Subcutaneous abdominal adipose tissue (tissue), 5 donors: ENCODE measurements around the gene DCDC2B.
"Not testable (repeated sequence)": the region's sequence is repeated elsewhere in the genome, so short reads cannot be mapped to it uniquely, and the experiment has no call there.

Experiments
- H3K27ac ChIP-seq: one replicate; pipeline ENCODE4 v1.7.0; 2013; ENCODE audit warnings: low read depth, mild to moderate bottlenecking, inconsistent platforms, low read length, moderate library complexity
- H3K27me3 ChIP-seq, 5 donors: one replicate each; pipeline ENCODE4 v1.7.0; 2013; ENCODE audit warnings: low read length in 5 of 5, inconsistent platforms in 1 of 5; ENCODE audit not compliant: control insufficient read depth in 5 of 5, insufficient read depth in 4 of 5
- H3K36me3 ChIP-seq, 5 donors: one replicate each; pipeline ENCODE4 v1.7.0; 2013; ENCODE audit warnings: low read length in 5 of 5; ENCODE audit not compliant: control insufficient read depth in 5 of 5, insufficient read depth in 5 of 5
- H3K4me1 ChIP-seq, 5 donors: one replicate each; pipeline ENCODE4 v1.7.0; 2013; ENCODE audit warnings: low read length in 5 of 5, mild to moderate bottlenecking in 3 of 5, moderate library complexity in 1 of 5; ENCODE audit not compliant: control insufficient read depth in 5 of 5, insufficient read depth in 5 of 5
- H3K4me3 ChIP-seq, 5 donors: one replicate each; pipeline ENCODE4 v1.7.0; 2013; ENCODE audit warnings: low read length in 5 of 5, low read depth in 1 of 5
- H3K9ac ChIP-seq, 5 donors: one replicate each; pipeline ENCODE4 v1.7.0; 2013; ENCODE audit warnings: low read length in 5 of 5, mild to moderate bottlenecking in 4 of 5, moderate library complexity in 3 of 5
- H3K9me3 ChIP-seq, 5 donors: one replicate each; pipeline ENCODE4 v1.7.0; 2013; ENCODE audit warnings: low read length in 5 of 5; ENCODE audit not compliant: control insufficient read depth in 5 of 5
- donor health status: healthy.
- donor health status: healthy.
- donor health status: healthy.
- donor health status: healthy.
- donor health status: healthy.

The DCDC2B gene

GRCh38 chr1:32208891-32209328 lies at the start of gene DCDC2B:
DCDC2B (plus strand) TSS chr1:32209089; CDS start chr1:32209094, 5 bp downstream.
- Histone ChIP-seq H3K27ac (no peak within 1 kb of the TSS), H3K4me1 (peaks cover 6 to 26% (median 18%) of the 10 kb centered on the region in 5 donors), H3K36me3 (peaks cover 0 to 10% (median 5%) of the 10 kb centered on the region in 5 donors), H3K9ac (no peak within 1 kb of the TSS), H3K9me3 (no peaks in the 10 kb centered on the region), H3K27me3 (no peaks in the 10 kb centered on the region), H3K4me3 (no peak within 1 kb of the TSS)

- peaks cover 47 to 90% (median 78%) of the 10 kb centered on the region in 5 donors for H3K36me3 ChIP-seq
- no peaks in the 10 kb centered on the region for H3K4me1 ChIP-seq
- no peak overlapping the region for H3K9ac ChIP-seq
- H3K27ac ChIP-seq: no peak overlapping the region
- H3K9me3 ChIP-seq: no peaks in the 10 kb centered on the region
- no peaks in the 10 kb centered on the region for H3K27me3 ChIP-seq
- no peak overlapping the region for H3K4me3 ChIP-seq
Observed at GRCh38 chr1:32159189-32159588, 49.7 kb upstream of the DCDC2B start.

GRCh38 chr1:32163405-32163804 lies 45.5 kb upstream of the DCDC2B start:
- H3K27ac ChIP-seq: no peak overlapping the region
- no peaks in the 10 kb centered on the region for H3K9me3 ChIP-seq
- no peaks in the 10 kb centered on the region for H3K4me1 ChIP-seq
- no peak overlapping the region for H3K9ac ChIP-seq
- H3K4me3 ChIP-seq: no peak overlapping the region
- peaks cover 35 to 86% (median 70%) of the 10 kb centered on the region in 5 donors for H3K36me3 ChIP-seq
- no peaks in the 10 kb centered on the region for H3K27me3 ChIP-seq

GRCh38 chr1:32165633-32166032 lies 43.3 kb upstream of the DCDC2B start:
- H3K4me1 ChIP-seq, H3K27me3 ChIP-seq, H3K9ac ChIP-seq, H3K27ac ChIP-seq, H3K4me3 ChIP-seq, H3K9me3 ChIP-seq: not testable (repeated sequence)
- peaks cover 36 to 83% (median 69%) of the 10 kb centered on the region in 5 donors for H3K36me3 ChIP-seq

DNA sequence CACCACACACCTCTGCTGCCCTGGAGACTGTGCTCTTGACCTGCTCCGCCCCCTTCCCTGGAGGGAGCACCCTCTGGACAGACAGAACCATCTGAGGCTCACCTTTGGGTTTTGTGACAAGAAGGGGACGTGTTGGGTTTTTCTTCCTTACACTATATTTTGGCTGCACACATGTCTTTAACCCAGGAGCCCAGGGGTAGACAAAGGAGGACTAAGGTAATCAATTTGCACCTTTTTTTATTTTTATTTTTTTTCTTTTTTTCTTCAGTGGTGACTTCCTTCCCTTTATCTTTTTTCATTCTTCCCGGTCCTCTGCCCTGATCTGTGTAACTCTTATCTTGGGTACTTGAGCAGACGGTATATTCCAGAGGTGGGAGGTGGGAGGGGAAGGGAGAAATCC lies 37.9 kb upstream of the DCDC2B start:
- Histone ChIP-seq H3K4me1 (no peaks in the 10 kb centered on the region), H3K9ac (no peak overlapping the region), H3K36me3 (peaks cover 18 to 75% (median 62%) of the 10 kb centered on the region in 5 donors), H3K9me3 (no peaks in the 10 kb centered on the region), H3K27me3 (no peaks in the 10 kb centered on the region), H3K4me3 (no peak overlapping the region), H3K27ac (no peak overlapping the region)

DNA sequence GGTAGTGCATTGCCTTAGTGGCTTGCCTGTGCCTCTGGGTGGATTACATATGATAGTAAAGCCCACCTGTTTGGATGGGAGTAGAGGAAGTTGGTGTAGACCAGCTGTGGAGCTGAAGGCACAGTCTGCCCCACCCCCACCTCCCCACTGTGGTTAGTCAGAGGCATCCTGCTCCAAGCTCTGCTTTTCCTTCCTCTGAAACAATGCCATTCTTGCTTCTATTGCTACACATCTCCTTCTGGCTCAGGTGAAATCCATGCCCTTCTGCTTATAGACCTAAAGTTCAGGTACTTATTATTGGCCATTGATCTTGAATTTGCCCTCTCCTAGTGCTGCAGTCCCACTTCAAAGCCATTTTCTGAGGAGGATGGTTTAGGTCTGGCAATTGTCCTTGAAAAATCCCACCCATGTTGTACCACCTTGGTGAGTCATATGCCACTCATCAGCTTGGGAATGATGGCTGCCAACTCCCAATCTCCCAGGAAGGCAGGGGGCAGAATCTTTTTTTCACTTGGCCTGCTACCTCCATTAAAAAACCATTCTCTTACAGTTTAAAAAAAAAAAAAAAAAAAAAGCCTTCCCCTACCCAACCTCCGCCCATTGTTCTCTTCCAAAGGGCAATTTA lies 36.2 kb upstream of the DCDC2B start:
- no peak overlapping the region for H3K27ac ChIP-seq
- no peak overlapping the region for H3K4me3 ChIP-seq
- H3K9ac ChIP-seq: no peak overlapping the region
- peaks cover 11 to 61% (median 49%) of the 10 kb centered on the region in 5 donors for H3K36me3 ChIP-seq
- no peaks in the 10 kb centered on the region for H3K9me3 ChIP-seq
- H3K27me3 ChIP-seq: no peaks in the 10 kb centered on the region
- H3K4me1 ChIP-seq: no peaks in the 10 kb centered on the region

DNA sequence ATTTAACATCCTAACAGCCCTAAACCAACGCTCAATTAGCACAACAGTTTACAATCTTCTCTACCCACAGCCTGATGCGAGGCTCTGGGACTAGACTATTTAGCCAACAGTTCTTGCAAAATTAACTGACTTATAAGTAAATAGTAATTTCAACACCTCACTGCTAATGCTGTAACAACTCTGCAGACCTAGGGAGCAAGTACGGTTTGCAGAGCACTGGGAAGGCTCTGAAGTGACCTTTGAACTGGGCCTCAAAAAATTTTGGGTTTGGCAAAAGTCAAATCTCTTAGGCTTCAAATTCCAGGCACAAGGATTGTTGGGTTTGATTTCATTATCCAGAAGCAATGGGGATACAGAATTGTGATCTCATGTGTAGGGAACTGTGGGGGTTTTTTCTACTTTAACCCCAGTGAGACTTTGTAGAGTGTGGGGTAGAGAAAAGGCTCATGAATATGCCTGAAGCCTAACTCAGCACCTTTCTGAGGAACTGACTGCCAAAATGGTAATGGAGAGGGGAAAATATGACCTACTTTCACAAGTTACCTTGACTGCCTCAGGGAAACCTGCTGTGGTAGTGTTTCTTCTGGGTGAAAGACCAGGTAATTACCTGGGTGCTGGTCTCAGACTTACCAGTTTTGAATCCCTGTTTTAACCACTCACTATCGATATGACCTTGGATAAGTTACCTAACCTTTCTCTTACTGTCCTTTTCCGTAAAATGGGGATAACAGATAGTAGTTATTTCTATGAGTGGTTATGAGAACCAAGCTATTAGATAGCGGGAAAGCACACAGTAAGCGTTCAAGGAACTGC lies 30.3 kb upstream of the DCDC2B start:
- no peaks in the 10 kb centered on the region for H3K9me3 ChIP-seq
- no peaks in the 10 kb centered on the region for H3K27me3 ChIP-seq
- peak overlapping the region; percentile 99 for H3K27ac ChIP-seq
- H3K4me3 ChIP-seq: peak overlapping the region; percentile 72 to 82 (median 74)
- peaks cover 0 to 18% (median 8%) of the 10 kb centered on the region in 5 donors for H3K36me3 ChIP-seq
- peaks cover 9 to 42% (median 37%) of the 10 kb centered on the region in 5 donors for H3K4me1 ChIP-seq
- peak overlapping the region; percentile 22 to 96 (median 79) for H3K9ac ChIP-seq

GRCh38 chr1:32179193-32179442 lies 29.8 kb upstream of the DCDC2B start:
- no peaks in the 10 kb centered on the region for H3K9me3 ChIP-seq
- H3K27me3 ChIP-seq: no peaks in the 10 kb centered on the region

DNA sequence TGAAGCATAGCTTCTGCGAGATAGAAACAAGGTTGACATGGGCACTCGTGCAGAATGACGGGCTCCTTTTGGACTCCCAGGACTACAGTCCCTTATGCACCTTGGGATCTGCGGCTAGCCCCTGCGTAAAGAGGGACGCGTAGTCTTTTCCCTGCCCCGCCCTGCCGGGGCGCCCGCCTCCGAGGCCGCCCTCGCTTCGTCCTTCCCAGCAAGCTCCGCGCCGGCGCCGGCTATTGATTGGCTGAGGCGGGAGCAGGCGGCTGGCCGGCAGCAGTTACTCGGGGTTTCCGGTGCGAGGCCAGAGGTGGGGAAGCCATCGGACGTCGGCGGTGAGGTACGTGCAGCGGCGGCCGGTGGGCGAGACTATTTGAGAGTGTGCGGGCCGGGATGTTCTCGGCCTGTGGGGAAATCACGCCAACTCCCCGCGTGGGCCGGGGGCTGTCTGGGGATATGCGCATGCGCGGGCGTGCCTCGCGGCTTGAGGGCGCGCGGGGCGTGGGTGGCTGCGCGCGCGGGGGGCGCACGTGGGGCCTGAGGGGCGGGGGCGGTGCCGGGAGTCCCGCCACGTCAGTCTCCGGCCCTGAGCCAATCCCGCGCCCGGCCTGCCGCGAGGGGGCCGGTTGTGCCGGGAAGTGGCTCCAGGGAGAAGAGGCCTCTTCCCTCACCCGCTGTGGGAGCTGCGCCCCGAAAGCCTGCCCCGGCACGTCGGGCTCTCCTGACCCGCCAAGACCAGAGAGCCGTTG lies 29.3 kb upstream of the DCDC2B start, which contains the start of gene TXLNA:
TSS of gene TXLNA (plus strand) at position 233 of the 743 bp plus-strand sequence. CDS start 671 bp downstream, outside the sequence.
- Histone ChIP-seq H3K4me3 (peak within 1 kb of the TSS; percentile 72 to 82 (median 74)), H3K36me3 (peaks cover under 1 to 22% (median 14%) of the 10 kb centered on the region in 5 donors), H3K9me3 (no peaks in the 10 kb centered on the region), H3K9ac (peak within 1 kb of the TSS; percentile 32 to 97 (median 92)), H3K4me1 (peaks cover 9 to 48% (median 45%) of the 10 kb centered on the region in 5 donors), H3K27ac (peak within 1 kb of the TSS; percentile 99), H3K27me3 (no peaks in the 10 kb centered on the region)

More at GRCh38 chr1:32179193-32179442, 29.8 kb upstream of the DCDC2B start:
- Histone ChIP-seq H3K4me3 (peak overlapping the region; percentile 72 to 82 (median 74)), H3K4me1 (peaks cover 9 to 43% (median 40%) of the 10 kb centered on the region in 5 donors), H3K36me3 (peaks cover 0 to 17% (median 9%) of the 10 kb centered on the region in 5 donors), H3K27ac (peak overlapping the region; percentile 99), H3K9ac (peak overlapping the region; percentile 22 to 96 (median 79))
